HG02763 (cell line): ENCODE results near the gene KIF9.
"Not testable (repeated sequence)": the region's sequence is repeated elsewhere in the genome, so short reads cannot be mapped to it uniquely, and the experiment has no call there.

Source experiments
- ATAC-seq: cut with Tn5 transposase; IDR thresholded peaks from one replicate; pipeline ENCODE4 v1.9.1; 2021; ENCODE audit warnings: mild to moderate bottlenecking, moderate library complexity; ENCODE audit not compliant: unreplicated experiment

The KIF9 gene

DNA sequence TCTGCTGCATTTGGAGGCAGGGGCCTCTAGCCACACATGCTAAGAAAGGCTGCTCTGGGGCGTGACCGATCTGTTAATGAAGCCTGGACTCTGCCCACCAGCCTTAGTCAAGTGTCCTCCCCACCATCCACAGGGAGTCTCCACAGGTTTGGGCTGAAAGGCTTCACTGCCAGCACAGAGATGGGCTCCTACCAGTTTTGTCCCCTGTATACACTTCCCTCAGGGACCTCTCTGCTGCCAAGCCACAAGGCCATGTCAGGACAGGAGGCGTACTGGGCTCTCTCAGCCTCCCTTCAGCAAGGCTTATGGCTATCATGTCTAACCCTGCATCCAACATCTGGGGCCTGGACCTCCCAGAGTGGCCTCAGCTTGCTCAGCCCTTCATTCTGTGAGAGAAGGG lies 23.5 kb downstream of the KIF9 start:
- ATAC-seq: no peak

DNA sequence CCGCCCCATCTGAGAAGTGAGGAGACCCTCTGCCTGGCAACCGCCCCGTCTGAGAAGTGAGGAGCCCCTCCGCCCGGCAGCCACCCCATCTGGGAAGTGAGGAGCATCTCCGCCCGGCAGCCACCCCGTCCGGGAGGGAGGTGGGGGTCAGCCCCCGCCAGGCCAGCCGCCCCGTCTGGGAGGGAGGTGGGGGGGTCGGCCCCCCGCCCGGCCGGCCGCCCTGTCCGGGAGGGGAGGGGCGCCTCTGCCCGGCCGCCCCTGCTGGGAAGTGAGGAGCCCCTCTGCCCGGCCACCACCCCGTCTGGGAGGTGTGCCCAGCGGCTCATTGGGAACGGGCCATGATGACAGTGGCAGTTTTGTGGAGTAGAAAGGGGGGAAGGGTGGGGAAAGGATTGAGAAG lies 26.3 kb downstream of the KIF9 start:
- ATAC-seq: not testable (repeated sequence)

DNA sequence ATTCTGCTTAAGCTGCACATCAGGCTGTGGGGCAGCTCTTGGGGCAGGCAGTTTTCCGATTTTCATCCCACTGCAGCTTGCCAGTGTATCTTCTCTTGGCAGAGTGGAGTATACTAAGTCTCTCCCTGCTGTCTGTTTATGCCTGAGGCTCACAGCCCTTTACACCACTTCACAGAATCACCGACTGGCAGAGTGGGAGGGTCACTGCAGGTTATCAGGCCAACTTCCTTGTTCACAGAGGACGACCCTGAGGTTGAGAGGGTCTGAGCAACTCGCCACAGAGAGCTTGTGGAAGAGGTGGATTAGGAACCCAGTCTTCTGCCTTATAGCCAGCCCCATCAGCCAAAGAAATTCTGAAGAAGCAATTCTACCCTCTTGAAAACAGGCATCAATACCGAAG lies 30.9 kb downstream of the KIF9 start:
- ATAC-seq: no peak

DNA sequence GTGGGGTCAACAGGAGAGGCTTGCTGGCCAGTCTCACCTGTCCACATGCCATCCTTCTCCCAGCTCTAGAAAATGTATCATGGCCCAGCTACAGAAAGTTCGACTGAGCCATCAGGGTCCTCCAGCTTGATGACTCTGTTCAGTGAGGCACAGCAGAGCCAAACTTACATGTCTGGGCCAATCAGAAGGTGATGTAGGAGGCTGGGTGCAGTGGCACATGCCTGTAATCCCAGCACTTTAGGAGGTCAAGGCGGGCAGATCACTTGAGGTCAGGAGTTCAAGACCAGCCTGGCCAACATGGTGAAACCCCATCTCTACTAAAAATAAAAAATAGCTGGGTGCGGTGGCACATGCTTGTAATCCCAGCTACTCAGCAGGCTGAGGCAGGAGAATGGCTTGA lies 31.5 kb downstream of the KIF9 start:
- not testable (repeated sequence) for ATAC-seq

DNA sequence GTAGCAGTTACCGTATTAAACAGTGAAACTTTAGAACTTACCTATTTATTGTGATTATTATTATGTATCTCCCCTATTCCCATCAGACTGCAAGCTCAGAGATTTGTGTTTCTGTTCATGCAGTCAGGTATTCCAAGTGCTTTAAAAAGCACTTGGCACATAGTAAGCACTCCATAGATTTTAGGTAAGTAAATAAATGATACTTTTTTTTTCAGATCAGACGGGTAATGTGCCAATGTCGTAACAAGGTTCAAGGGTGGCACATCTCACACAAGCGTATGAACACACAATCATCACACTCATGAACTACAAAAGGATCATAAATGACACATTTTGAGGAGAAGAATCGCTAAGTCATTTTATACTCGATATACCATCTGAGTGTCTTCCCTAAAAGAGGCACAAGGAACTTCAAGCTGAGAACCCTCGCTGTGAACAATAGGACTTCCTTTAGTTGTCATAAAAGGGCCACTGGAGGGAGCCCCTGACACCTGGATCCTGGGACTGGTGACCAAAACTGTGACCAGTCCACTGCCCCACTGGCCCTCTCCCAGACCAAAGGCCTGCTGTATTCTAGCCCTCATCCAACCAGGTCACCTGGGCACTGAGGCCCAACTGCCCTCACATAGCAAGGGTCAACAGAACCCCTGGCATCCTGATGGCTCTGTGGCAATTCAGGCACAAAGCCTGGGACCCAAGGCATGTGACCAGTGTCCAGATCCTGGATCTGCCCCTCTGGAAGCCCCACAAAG lies 32.1 kb downstream of the KIF9 start:
- ATAC-seq: no peak

DNA sequence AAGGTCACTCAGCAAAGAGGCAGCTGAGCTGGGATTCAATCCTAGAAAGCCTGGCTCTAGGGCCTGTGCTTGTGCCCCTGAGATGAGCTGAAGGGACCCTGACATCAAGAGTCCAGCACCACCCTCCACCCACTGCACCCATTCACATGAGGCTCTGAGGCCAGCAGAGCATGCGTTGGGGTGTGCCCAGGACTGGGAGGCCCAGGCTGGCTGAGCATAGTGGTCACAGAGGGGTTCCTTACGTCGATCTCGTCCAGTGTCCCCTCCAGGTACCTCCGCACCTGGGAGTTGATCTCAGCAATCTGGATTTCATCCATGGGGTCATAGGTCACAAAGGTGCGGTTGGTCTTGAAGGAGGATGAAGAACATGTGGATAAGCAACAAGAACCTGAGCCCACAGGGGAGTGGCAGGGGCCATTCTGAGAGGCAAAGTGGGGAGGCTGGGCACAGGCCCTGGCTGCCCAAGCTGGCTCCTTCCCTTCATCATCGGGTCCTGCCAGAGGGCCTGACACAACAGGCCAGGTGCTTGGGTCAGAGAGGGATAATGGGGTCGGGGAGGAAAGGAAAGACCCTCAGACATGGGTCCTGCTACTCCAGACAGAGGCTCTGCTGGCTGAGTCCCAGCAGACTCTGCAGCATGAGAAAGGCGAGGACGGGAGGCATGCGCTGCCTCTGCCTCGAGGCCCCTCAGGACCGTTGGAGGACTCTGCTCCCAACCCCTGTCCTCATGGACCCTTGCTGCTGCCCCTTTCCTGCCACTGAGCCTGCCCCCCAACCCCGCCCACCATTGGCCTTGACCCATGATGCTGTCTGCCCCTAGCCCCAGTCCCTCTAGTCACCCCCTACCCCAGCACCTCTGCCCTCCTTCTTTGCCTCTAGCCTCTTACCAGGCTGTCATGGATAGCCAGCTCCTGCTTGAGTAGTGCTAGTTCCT lies 35.2 kb downstream of the KIF9 start:
- ATAC-seq: no peak

DNA sequence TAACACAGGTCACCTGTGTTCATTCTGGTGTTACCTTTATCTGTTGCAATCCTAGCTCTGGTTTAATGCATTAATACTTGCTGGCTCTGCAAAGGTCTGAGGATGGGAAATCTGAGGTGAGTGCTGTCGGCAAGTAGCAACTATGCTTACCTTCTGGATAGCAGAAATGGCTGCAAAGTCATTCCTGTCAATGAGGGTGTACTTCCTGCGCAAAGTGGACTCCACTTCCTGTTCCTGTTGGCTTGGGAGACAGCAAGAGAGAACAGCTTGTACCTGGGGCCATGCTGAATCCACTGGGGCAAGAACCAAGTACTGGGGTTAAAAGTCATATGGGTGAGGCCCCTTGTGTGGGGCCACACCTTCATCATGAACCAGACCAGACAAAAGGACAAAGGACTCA lies 37.3 kb downstream of the KIF9 start:
- no peak for ATAC-seq

DNA sequence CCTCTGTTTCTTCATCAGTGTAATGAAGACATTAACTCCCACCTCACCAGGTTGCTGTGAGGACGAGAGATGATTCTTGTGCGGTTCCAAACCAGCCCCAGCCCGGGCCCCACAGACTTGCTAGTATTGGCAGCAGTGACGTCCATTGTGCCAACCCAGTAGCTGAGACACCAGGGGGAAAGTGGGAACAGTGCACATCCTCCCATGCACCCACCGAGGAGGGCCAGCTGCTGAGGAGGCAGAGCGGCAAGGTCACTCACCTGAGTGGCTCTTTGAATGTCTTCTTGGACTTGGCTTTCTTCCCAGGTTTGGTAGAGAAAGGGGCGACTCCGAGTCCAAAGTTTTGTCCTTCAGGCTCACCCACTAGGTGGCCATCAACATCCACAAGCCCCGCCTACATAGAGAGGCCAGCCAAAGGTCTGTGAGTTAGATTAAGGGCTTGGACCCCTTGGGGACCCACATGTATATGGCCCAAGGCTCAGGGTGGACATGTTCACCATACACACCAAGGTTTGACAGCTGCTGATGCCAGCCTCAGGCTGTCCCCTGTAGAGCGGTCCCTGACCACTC lies 38.0 kb downstream of the KIF9 start:
- no peak for ATAC-seq

DNA sequence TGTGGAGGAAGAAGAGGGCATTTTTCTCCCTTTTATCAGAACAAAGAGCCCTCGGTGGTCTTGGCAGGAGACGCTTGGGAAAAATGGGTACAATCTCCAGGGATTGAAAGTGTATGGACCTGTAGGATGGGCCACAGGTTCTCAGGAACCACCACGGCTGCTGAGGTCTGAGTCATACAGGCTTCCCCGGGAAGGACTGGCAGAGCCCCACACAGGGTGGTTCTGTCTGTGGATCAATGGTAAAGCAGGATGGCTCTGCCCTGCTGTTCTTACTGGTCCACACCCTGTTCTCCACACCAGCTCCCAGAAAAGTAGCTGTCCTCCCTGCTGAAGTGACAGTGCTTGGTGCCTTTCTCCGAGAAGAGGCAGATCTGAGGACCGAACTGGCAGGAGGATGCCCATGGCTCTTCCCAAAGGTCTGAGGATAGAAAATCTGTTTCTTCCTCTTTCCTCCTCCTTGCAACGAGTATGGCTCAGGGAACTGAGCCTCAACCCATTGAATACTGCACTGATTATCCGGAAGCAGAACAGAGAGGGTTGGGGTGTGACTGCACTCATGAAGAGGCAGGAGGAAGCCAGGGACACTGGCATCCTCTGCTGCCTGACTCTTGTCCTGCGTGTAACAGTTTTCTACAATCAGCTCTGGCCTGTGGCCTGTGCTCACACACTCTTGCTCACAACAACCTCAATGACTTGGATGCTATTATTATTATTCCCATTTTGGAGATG lies 39.0 kb downstream of the KIF9 start:
- no peak for ATAC-seq

DNA sequence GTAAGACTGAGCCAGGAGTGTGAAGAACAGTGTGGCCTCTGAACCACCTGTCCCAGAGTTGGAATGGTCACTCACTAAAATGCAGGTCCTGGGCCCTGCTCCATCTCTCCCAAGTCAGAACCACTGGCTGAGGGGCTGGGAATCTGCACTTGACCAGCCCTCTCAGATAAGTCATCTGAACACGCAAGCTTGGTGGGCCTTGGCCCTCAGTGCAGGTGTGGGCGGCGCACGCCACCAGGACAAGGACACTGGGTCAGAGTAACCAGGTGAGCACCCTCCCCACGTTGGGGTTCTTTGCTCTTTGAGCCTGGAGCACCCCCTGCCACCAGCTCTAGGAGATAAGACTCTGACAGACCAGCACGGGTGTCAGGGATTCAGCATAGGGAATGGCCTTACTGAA lies 42.7 kb downstream of the KIF9 start:
- no peak for ATAC-seq

DNA sequence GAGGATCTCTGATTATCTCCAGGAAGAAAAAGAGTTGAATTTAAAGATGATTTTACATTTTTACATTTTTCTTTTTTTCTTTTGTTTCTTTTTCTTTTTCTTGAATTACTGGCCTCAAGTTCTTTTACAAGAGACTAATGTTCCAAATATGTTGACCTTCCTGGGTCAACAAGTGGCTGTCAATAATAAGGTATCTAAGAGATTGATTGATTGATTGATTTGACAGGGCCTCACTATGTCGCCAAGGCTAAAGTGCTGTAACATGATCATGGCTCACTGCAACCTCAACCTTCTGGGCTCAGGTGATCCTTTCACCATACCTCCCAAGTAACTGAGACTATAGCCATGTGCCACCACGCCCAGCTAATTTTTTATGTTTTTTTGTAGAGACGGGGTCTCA lies 44.6 kb downstream of the KIF9 start:
- no peak for ATAC-seq

DNA sequence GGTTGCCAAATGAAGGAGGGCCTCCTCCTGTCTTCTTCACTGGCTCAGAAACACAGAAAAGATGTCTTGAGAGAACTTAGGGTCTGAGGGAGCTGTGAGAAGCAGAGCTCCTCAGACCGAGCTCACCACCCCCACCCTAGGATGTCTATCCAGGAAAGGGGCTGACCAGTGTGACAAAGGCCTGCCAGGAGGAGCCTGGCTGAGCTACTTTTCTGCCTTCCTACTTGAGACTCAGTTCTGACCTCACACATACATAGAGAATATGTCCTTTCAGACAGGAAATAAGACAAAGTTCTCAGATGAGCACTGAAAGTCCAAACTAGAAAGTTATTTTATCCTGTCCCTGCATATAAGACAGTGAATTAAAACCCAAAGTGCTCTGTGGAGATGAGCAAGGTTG lies 54.5 kb downstream of the KIF9 start:
- peak; percentile 32 for ATAC-seq

DNA sequence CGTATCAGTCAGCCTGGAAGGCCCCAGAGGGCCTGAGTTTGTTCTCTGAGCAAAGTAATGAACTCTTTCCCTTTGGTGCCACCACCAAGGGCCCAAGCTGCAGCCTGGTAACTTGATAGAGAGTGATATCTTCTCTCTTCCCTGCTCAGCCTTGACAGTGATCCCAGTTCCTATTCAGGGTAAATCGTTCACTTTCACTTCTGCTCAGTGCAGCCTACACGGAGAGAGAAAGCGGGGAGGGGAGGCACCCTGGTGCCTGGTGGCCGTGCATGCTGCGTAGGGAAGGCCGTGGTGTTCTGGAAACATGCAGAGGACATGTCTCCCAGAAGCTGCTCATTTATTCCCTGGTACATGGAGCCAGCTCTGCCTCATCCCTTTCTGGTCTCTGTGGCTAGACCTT lies 54.9 kb downstream of the KIF9 start:
- peak; percentile 48 for ATAC-seq

DNA sequence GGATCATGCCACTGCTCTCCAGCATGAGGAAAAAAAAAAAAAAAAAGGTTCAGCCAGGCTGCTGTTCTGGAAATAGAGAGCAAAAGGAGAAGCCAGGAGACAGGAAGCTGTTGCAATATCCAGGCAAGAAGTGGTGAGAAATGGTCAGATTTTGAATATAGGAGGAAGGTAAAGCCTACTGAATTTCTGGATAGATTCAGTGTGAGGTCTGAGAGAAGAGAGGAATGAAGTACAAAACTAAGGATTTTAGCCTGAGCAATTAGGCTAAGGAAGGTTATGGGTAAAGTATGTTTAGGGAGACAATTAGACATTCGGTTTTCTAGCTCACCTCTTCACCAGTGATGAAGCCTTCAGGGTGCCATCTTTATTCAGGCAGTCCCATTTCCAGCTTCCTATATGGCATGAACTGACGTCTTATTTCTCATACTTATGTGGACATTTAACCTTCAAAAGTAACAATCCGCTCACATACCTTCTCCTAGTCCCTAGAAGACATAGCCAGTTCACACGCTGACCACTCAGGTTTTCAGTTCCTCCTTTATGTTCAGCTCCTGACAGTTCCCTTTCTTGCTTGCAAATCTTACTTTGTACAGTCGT lies 57.2 kb downstream of the KIF9 start:
- no peak for ATAC-seq

DNA sequence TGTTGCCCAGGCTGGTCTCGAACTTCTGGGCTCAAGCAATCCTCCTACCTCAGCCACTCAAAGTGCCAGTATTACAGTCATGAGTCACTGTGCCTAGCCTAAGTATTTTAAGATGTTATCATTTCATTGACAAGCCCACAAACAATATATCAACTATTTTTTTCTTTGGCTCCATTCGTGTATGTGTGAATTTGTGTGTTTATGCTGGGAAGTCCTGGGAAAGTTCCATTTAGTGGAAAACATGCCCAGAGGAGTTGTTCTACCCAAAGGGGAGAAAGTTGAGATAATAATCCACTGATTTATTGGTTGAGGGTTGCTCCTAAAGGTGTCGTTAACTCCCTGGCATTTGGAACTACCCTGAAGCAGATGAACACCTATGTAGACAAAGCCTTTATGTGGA lies 58.8 kb downstream of the KIF9 start:
- no peak for ATAC-seq

DNA sequence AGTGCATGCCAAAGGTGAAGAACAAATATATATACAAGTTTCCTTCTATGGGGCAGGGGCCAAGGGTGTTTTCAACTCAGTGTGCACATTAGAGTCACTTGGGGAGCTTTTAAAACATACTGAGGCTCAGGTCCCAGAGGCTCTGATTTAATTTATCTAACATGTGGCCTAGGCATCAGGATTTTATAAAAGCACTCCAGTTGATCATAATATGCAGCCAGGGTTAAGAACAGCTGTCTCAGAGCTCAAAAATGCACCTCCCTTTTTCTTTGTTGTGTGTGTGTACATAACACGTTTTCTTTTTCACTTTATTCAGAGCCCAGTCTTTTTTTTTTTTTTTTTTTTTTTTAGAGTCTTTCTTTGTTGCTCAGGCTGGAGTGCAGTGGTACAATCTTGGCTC lies 60.8 kb downstream of the KIF9 start:
- ATAC-seq: no peak

DNA sequence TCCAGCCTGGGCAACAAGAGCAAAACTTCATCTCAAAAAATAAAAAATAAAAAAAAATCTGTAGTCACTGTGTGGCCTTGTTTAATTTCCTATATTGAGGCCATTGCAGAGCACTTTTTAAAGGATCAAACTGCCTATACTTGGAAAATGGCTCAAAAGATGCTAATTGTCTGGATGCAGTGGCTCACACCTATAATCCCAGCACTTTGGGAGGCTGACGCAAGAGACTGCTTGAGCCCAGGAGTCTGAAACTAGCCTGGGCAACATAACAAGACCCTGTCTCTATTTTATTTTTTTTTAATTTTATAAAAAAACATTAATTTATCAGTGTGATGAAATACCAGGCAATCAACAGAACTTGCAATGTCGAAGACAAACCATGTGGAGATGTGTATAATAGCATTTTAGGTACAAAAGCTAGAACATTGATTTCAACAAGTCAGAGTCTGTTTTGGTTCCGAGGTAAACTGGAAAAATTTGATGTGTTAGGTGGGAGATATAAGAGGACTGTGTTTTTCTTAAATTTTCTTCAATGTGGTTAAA lies 71.7 kb downstream of the KIF9 start:
- no peak for ATAC-seq

DNA sequence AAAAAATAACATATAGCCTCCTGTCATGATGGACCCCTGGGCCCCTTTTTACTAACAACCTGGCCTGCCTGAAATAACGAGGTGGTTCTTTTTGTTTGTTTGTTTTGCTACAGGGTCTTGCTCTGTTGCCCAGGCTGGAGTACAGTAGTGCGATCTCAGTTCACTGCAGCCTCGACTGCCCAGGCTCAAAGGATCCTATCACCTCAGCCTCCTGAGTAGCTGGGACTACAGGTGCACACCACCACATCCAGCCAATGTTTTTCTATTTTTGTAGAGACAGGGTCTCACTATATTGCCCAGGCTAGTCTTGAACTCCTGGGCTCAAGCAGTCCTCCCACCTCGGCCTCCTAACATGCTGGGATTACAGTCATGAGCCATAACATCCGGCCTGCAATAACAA lies 76.6 kb downstream of the KIF9 start:
- ATAC-seq: not testable (repeated sequence)

DNA sequence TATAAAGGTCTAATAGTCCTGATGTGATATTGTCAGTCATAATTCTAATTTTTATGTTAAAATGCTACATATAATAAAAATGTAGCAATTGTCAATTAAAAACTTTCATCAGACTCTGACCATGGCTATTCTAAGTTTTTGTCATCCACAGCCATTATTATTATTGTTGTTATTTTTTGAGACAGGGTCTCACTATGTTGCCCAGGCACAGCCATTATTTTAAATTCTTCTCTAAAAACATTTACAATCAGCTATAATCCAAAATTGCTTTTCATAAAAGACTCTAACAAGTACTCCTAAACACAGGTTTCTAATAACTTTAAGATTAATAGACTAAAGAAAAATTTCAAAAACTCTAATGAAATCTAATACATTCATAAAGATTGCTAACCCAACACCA lies 77.7 kb downstream of the KIF9 start:
- ATAC-seq: no peak

DNA sequence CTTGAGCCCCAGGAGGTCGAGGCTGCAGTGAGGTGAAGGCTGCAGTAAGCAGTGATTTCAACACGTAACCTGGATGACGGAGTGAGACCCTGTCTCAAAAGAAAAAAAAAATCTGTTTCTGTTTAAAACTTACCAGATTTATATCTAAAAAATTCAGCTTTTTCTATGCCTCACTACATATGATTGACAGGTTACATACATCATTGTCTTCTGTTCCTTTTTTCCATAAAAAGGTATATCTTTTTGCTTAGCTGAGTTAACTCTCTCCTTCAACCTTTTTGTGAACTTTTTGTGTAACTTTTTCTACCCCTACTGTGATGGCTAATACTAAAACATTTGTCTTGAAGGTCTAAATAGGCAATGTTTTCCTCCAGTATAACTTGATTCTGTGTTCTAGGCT lies 80.1 kb downstream of the KIF9 start:
- ATAC-seq: no peak

DNA sequence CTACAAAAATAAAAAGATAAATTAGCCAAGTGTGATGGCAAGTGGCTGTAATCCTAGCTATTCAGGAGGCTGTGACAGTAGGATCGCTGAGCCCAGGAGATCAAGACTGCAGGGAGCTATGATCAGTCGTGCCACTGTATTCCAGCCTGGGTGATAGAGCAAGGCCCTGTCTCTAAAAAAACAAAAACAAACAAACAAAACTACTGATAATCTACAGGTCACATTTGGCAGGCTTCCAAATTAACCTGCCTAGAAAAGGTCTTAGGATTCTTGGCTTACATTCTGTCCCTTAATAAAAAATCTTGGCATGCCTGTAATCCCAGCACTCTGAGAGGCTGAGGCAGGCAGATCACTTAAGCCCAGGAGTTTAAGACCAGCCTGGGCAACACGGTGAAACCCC lies 85.3 kb downstream of the KIF9 start:
- ATAC-seq: no peak
